ENCODE results near the gene ADAMTSL2. TPM values are rescaled to one million over a fixed set of nuclear protein-coding genes. Genes with fewer than 3 reads are reported as not detected.

Gene ADAMTSL2
- total and polyA plus RNA-seq, 2 of the 13 experiments (the other 11 are each of a cell fraction or from before 2014, with no cell fraction given), result 1.9 to 3.8 TPM

DNA sequence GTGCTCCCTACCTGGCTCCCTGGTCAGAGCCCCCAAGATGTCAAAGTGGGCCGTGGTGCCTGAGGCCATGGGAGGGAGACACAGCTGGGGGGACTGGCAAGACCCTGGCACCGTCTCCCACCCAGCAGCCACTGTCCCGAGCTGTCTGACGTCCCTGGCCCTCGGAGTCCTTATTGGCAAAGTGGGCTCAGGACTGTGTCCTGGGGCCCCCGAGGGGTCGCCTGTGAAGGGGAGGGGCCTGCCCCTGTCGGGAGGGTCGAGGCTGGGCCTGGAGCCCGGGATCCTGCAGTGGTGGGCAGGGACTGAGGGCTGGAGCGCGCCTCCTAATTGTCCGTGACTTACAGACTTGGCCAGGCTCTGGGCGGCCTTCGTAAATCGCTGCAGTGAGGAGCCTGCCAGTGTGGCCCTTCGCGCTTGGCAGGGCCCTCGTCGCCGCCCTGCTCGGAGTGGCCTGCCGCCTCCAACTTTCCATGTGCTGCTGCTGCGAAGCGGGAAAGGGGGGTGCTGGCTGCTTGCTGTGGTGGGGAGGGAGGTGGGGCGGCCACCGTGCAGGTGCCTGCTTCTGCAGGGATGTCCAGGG is 23.5 kb upstream of the ADAMTSL2 start (continued):
- TF ChIP-seq, protein P1, sequence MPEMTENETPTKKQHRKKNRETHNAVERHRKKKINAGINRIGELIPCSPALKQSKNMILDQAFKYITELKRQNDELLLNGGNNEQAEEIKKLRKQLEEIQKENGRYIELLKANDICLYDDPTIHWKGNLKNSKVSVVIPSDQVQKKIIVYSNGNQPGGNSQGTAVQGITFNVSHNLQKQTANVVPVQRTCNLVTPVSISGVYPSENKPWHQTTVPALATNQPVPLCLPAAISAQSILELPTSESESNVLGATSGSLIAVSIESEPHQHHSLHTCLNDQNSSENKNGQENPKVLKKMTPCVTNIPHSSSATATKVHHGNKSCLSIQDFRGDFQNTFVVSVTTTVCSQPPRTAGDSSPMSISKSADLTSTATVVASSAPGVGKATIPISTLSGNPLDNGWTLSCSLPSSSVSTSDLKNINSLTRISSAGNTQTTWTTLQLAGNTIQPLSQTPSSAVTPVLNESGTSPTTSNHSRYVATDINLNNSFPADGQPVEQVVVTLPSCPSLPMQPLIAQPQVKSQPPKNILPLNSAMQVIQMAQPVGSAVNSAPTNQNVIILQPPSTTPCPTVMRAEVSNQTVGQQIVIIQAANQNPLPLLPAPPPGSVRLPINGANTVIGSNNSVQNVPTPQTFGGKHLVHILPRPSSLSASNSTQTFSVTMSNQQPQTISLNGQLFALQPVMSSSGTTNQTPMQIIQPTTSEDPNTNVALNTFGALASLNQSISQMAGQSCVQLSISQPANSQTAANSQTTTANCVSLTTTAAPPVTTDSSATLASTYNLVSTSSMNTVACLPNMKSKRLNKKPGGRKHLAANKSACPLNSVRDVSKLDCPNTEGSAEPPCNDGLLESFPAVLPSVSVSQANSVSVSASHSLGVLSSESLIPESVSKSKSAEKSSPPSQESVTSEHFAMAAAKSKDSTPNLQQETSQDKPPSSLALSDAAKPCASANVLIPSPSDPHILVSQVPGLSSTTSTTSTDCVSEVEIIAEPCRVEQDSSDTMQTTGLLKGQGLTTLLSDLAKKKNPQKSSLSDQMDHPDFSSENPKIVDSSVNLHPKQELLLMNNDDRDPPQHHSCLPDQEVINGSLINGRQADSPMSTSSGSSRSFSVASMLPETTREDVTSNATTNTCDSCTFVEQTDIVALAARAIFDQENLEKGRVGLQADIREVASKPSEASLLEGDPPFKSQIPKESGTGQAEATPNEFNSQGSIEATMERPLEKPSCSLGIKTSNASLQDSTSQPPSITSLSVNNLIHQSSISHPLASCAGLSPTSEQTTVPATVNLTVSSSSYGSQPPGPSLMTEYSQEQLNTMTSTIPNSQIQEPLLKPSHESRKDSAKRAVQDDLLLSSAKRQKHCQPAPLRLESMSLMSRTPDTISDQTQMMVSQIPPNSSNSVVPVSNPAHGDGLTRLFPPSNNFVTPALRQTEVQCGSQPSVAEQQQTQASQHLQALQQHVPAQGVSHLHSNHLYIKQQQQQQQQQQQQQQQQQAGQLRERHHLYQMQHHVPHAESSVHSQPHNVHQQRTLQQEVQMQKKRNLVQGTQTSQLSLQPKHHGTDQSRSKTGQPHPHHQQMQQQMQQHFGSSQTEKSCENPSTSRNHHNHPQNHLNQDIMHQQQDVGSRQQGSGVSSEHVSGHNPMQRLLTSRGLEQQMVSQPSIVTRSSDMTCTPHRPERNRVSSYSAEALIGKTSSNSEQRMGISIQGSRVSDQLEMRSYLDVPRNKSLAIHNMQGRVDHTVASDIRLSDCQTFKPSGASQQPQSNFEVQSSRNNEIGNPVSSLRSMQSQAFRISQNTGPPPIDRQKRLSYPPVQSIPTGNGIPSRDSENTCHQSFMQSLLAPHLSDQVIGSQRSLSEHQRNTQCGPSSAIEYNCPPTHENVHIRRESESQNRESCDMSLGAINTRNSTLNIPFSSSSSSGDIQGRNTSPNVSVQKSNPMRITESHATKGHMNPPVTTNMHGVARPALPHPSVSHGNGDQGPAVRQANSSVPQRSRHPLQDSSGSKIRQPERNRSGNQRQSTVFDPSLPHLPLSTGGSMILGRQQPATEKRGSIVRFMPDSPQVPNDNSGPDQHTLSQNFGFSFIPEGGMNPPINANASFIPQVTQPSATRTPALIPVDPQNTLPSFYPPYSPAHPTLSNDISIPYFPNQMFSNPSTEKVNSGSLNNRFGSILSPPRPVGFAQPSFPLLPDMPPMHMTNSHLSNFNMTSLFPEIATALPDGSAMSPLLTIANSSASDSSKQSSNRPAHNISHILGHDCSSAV (CRISPR knock-in tag; IDR thresholded peaks at IDR 0.05; ENCODE audit: borderline replicate concordance), result no peak
- TF ChIP-seq PCBP2 (optimal IDR thresholded peaks at IDR 0.05; ENCODE audit: low read depth, low read length, poor library complexity, severe bottlenecking), result no peak

DNA sequence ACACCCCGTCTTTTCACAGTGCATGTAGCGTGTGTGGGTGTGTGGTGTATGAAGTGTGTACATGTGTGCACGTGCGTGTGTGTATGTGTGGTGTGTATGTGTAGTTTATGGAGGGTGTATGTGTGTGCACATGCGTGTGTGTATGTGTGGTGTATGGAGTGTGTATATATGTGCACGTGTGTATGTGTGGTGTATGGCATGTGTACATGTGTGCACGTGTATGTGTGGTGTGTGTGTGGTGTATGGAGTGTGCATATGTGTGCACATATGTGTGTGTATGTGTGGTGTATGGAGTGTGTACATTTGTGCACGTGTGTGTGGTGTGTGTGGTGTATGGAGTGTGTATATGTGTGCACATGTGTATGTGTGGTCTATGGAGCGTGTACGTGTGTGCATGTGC is 22.9 kb upstream of the ADAMTSL2 start:
- TF ChIP-seq AHR (CRISPR knock-in tag; IDR thresholded peaks at IDR 0.05) (no peak), GPN1 (CRISPR knock-in tag; IDR thresholded peaks at IDR 0.05; ENCODE audit: borderline replicate concordance) (no peak), ZNF354B (CRISPR knock-in tag; IDR thresholded peaks at IDR 0.05) (no peak), NPAS2 (CRISPR knock-in tag; IDR thresholded peaks at IDR 0.05; ENCODE audit: borderline replicate concordance) (no peak), LCORL (IDR thresholded peaks at IDR 0.05) (0 out of 2 replicates have a peak, but pooled peaks have one; percentile 12), LCORL (CRISPR knock-in tag; IDR thresholded peaks at IDR 0.05) (no peak), ZNF317 (CRISPR knock-in tag; IDR thresholded peaks at IDR 0.05) (no peak), FOXA1 (IDR thresholded peaks at IDR 0.05) (peak; percentile 4; the same call in 1 of the 2 replicates), FOXA1 (CRISPR knock-in tag; IDR thresholded peaks at IDR 0.05) (no peak)
- TF ChIP-seq, protein P2, sequence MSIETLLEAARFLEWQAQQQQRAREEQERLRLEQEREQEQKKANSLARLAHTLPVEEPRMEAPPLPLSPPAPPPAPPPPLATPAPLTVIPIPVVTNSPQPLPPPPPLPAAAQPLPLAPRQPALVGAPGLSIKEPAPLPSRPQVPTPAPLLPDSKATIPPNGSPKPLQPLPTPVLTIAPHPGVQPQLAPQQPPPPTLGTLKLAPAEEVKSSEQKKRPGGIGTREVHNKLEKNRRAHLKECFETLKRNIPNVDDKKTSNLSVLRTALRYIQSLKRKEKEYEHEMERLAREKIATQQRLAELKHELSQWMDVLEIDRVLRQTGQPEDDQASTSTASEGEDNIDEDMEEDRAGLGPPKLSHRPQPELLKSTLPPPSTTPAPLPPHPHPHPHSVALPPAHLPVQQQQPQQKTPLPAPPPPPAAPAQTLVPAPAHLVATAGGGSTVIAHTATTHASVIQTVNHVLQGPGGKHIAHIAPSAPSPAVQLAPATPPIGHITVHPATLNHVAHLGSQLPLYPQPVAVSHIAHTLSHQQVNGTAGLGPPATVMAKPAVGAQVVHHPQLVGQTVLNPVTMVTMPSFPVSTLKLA (IDR thresholded peaks at IDR 0.05), result peak; percentile 96
- in situ Hi-C loops (cut with HindIII; ENCODE audit: extremely low pct_ligation_motif_present, low pct_unique_long_range_greater_than_20kb), result no loop called here
- intact Hi-C loops (cut with micrococcal nuclease; ENCODE audit: unreplicated experiment), result no loop called here
- Histone ChIP-seq H4K20me1 (ENCODE audit: insufficient read depth, low read length) (no peaks in the 10 kb centered on the region), H2AFZ (ENCODE audit: low read length) (no peak overlapping the region), H3K9me3 (ENCODE audit: low read length) (no peaks in the 10 kb centered on the region), H3K9ac (ENCODE audit: insufficient read depth, low read depth, low read length) (no peak overlapping the region), H3K4me1 (ENCODE audit: insufficient read depth, low read length) (peaks cover 60% of the 10 kb centered on the region), H3K27me3 (ENCODE audit: control insufficient read depth in 1 of 2, insufficient read depth in 2 of 2, low read length in 2 of 2) (peaks cover 3 to 58% of the 10 kb centered on the region in 2 experiments; a peak in 3 of 5 replicates), H3K79me2 (ENCODE audit: insufficient read depth, low read length) (no peaks in the 10 kb centered on the region), H3K27ac (ENCODE audit: extremely low read length, insufficient read depth, low read length) (no peak overlapping the region), H3K4me3 (replicated peaks in 1 of 3; ENCODE audit: insufficient read depth in 1 of 3, low read depth in 2 of 3, low read length in 3 of 3) (no peak overlapping the region), H3K4me2 (ENCODE audit: low read depth, low read length) (no peak overlapping the region), H3K36me3 (replicated peaks in 1 of 2; ENCODE audit: control insufficient read depth in 1 of 2, insufficient read depth in 2 of 2, low read length in 2 of 2) (no peaks in the 10 kb centered on the region)
- FAIRE-seq, result no peak
- no peak for ATAC-seq
- 66% methylated on average over 10 of the region's 10 CpGs for WGBS (ENCODE audit: low lambda C conversion rate)
- ChIA-PET POLR2A (no interaction called here), CTCF (ENCODE audit: low intra/inter-chr PET ratio, low total read pairs) (no interaction called here)
- no peak for DNase-seq (ENCODE audit: low spot score)
- no TSS peak for BruUV-seq (replicated peaks)
